Measurements from ENCODE around the gene PRM3.

DNA sequence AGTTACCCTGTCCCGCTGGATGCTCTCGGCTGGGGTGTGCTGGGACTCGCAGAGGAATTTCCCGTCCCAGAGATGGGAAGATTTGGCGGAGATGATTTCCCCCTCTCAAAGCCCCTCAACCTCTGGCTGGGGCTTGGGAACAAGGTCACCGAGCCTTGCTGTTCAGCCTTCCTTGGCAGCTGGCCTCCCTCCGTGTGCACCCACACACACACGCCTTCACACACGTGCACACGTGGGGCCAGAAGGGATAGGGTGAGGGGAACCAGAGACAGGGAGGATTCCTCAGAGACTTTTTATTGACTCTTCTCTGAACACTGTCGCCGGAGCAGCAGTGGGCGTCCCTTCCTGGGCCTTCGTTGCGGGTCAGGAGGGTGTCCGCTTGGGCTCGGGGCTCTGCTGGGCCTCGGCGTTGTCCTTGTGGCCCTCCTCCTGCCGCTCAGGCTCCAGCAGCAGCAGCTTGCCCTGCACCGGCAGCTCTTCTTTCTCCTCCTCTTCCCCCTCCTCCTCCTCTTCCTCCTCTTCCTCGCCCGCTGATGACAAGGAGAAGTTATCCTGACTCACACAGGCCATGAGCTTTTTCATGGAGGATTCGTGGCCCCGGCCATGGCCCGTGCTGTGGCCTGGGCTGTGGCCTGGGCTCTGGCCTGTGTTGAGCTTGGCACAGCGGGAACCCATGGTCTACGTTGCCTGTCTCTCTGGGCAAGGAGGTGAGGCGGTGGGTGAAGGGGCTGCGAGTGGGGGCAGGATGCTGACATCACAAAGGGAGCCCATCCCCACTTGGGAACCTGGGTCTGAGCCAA is at the start of gene PRM3:
- TF ChIP-seq, protein P1, sequence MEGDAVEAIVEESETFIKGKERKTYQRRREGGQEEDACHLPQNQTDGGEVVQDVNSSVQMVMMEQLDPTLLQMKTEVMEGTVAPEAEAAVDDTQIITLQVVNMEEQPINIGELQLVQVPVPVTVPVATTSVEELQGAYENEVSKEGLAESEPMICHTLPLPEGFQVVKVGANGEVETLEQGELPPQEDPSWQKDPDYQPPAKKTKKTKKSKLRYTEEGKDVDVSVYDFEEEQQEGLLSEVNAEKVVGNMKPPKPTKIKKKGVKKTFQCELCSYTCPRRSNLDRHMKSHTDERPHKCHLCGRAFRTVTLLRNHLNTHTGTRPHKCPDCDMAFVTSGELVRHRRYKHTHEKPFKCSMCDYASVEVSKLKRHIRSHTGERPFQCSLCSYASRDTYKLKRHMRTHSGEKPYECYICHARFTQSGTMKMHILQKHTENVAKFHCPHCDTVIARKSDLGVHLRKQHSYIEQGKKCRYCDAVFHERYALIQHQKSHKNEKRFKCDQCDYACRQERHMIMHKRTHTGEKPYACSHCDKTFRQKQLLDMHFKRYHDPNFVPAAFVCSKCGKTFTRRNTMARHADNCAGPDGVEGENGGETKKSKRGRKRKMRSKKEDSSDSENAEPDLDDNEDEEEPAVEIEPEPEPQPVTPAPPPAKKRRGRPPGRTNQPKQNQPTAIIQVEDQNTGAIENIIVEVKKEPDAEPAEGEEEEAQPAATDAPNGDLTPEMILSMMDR (IDR thresholded peaks at IDR 0.05; ENCODE audit: low read depth, low read length, missing input control), result no peak
- TF ChIP-seq TAF1 (conservative IDR thresholded peaks at IDR 0.05), result no peak
